Activated T-cell treated with anti-CD3 and anti-CD28 coated beads, Interleukin-2, amount 50 U/mL, for 4 hours (primary cell): Measurements from ENCODE around the gene S1PR4. TPM values are rescaled to one million over a fixed set of nuclear protein-coding genes. Genes with fewer than 3 reads are reported as not detected.
"Not testable (repeated sequence)": the region's sequence is repeated elsewhere in the genome, so short reads cannot be mapped to it uniquely, and the experiment has no call there.

Source experiments
- ATAC-seq, 2 donors: fragments of 200-7000 bp; cut with Tn5 transposase; one replicate each; pipeline ENCODE4 v1.10.0; 2021
- DNase-seq: peaks from one replicate; pipeline ENCODE4 v3.0.0-alpha.2; 2020
- H3K27me3 Mint-ChIP-seq: one replicate; pipeline ENCODE4 v1.8.0; 2021; ENCODE audit warnings: low read depth, mixed read lengths
- H3K36me3 Mint-ChIP-seq: one replicate; pipeline ENCODE4 v1.8.0; 2022; ENCODE audit warnings: mixed read lengths; ENCODE audit not compliant: insufficient read depth
- H3K4me1 Mint-ChIP-seq: one replicate; pipeline ENCODE4 v1.8.0; 2021; ENCODE audit warnings: low read depth, mixed read lengths
- H3K4me3 Mint-ChIP-seq: one replicate; pipeline ENCODE4 v1.8.0; 2021; ENCODE audit warnings: mild to moderate bottlenecking, moderate library complexity, mixed read lengths
- H3K9me3 Mint-ChIP-seq: one replicate; pipeline ENCODE4 v1.8.0; 2021; ENCODE audit warnings: mixed read lengths
- total RNA-seq, 3 donors: library from RNA; stranded (reverse); gene quantifications; one replicate each; pipeline ENCODE4 v1.2.1, GENCODE V29; 2021

S1PR4 gene
- total RNA-seq, 3 donors from 2014 or later = 19.4 to 24.5 (median 23.8) TPM

GRCh38 chr19:3192228-3192635, 13.7 kb downstream of the S1PR4 start:
- H3K4me1 Mint-ChIP-seq = peaks cover 25% of the 10 kb centered on the region

GRCh38 chr19:3192684-3193083, 14.1 kb downstream of the S1PR4 start:
- H3K36me3 Mint-ChIP-seq = peaks cover 16% of the 10 kb centered on the region
- no peak for DNase-seq
- H3K27me3 Mint-ChIP-seq = no peaks in the 10 kb centered on the region

More at GRCh38 chr19:3192228-3192635, 13.7 kb downstream of the S1PR4 start:
- Mint-ChIP-seq H3K27me3 (no peaks in the 10 kb centered on the region), H3K36me3 (peaks cover 16% of the 10 kb centered on the region), H3K9me3 (no peaks in the 10 kb centered on the region), H3K4me3 (no peak overlapping the region)
- ATAC-seq (no peak), DNase-seq (no peak)

GRCh38 chr19:3193256-3194105, 14.9 kb downstream of the S1PR4 start:
- H3K4me3 Mint-ChIP-seq = no peak overlapping the region

More at GRCh38 chr19:3192684-3193083, 14.1 kb downstream of the S1PR4 start:
- ATAC-seq = no peak
- H3K4me1 Mint-ChIP-seq = peaks cover 21% of the 10 kb centered on the region
- H3K9me3 Mint-ChIP-seq = no peaks in the 10 kb centered on the region
- H3K4me3 Mint-ChIP-seq = no peak overlapping the region

GRCh38 chr19:3194106-3195087, 15.8 kb downstream of the S1PR4 start:
- no peak overlapping the region for H3K4me3 Mint-ChIP-seq
- H3K36me3 Mint-ChIP-seq = peaks cover 12% of the 10 kb centered on the region
- DNase-seq (no peak), ATAC-seq (no peak)
- no peaks in the 10 kb centered on the region for H3K27me3 Mint-ChIP-seq
- peaks cover 4% of the 10 kb centered on the region for H3K4me1 Mint-ChIP-seq
- no peaks in the 10 kb centered on the region for H3K9me3 Mint-ChIP-seq

More at GRCh38 chr19:3193256-3194105, 14.9 kb downstream of the S1PR4 start:
- Mint-ChIP-seq H3K9me3 (no peaks in the 10 kb centered on the region), H3K4me1 (peaks cover 13% of the 10 kb centered on the region), H3K36me3 (peaks cover 12% of the 10 kb centered on the region), H3K27me3 (no peaks in the 10 kb centered on the region)
- no peak for DNase-seq
- ATAC-seq = no peak

GRCh38 chr19:3196064-3196932, 17.7 kb downstream of the S1PR4 start:
- H3K9me3 Mint-ChIP-seq = no peaks in the 10 kb centered on the region
- DNase-seq (no peak), ATAC-seq (no peak)
- H3K4me1 Mint-ChIP-seq = no peaks in the 10 kb centered on the region
- no peak overlapping the region for H3K4me3 Mint-ChIP-seq
- peaks cover 8% of the 10 kb centered on the region for H3K36me3 Mint-ChIP-seq
- H3K27me3 Mint-ChIP-seq = no peaks in the 10 kb centered on the region

- no peaks in the 10 kb centered on the region for H3K27me3 Mint-ChIP-seq
- ATAC-seq (no peak), DNase-seq (no peak)
- H3K9me3 Mint-ChIP-seq = no peaks in the 10 kb centered on the region
- peaks cover 8% of the 10 kb centered on the region for H3K36me3 Mint-ChIP-seq
- no peak overlapping the region for H3K4me3 Mint-ChIP-seq
- no peaks in the 10 kb centered on the region for H3K4me1 Mint-ChIP-seq
Observed at GRCh38 chr19:3196933-3197205, 18.3 kb downstream of the S1PR4 start.

- no peak for ATAC-seq
- Mint-ChIP-seq H3K4me1 (no peaks in the 10 kb centered on the region), H3K9me3 (no peaks in the 10 kb centered on the region), H3K4me3 (no peak overlapping the region), H3K36me3 (peaks cover 5% of the 10 kb centered on the region), H3K27me3 (no peaks in the 10 kb centered on the region)
- no peak for DNase-seq
Observed at GRCh38 chr19:3198901-3199700, 20.5 kb downstream of the S1PR4 start.

GRCh38 chr19:3201072-3201700, 22.6 kb downstream of the S1PR4 start:
- H3K4me3 Mint-ChIP-seq = no peak overlapping the region
- no peaks in the 10 kb centered on the region for H3K9me3 Mint-ChIP-seq
- H3K36me3 Mint-ChIP-seq = no peaks in the 10 kb centered on the region
- no peaks in the 10 kb centered on the region for H3K4me1 Mint-ChIP-seq
- ATAC-seq (peak in 1 of 2 donors; percentile 8), DNase-seq (no peak)
- no peaks in the 10 kb centered on the region for H3K27me3 Mint-ChIP-seq

- ATAC-seq (no peak), DNase-seq (no peak)
- no peaks in the 10 kb centered on the region for H3K36me3 Mint-ChIP-seq
- H3K4me1 Mint-ChIP-seq = no peaks in the 10 kb centered on the region
- H3K9me3 Mint-ChIP-seq = no peaks in the 10 kb centered on the region
- H3K27me3 Mint-ChIP-seq = no peaks in the 10 kb centered on the region
- no peak overlapping the region for H3K4me3 Mint-ChIP-seq
Observed at GRCh38 chr19:3201911-3202310, 23.3 kb downstream of the S1PR4 start.

GRCh38 chr19:3202346-3202745, 23.8 kb downstream of the S1PR4 start:
- Mint-ChIP-seq H3K4me3 (no peak overlapping the region), H3K4me1 (no peaks in the 10 kb centered on the region), H3K9me3 (no peaks in the 10 kb centered on the region), H3K27me3 (no peaks in the 10 kb centered on the region), H3K36me3 (no peaks in the 10 kb centered on the region)
- ATAC-seq (no peak), DNase-seq (no peak)

- not testable (repeated sequence) for H3K36me3 Mint-ChIP-seq, H3K4me1 Mint-ChIP-seq
Observed at GRCh38 chr19:3202895-3203294, 24.3 kb downstream of the S1PR4 start.

GRCh38 chr19:3203805-3204645, 25.5 kb downstream of the S1PR4 start:
- H3K9me3 Mint-ChIP-seq = no peaks in the 10 kb centered on the region
- H3K4me1 Mint-ChIP-seq = no peaks in the 10 kb centered on the region
- no peaks in the 10 kb centered on the region for H3K27me3 Mint-ChIP-seq
- peak in 1 of 2 donors; percentile 14 for ATAC-seq
- H3K4me3 Mint-ChIP-seq = no peak overlapping the region
- DNase-seq = no peak
- H3K36me3 Mint-ChIP-seq = peaks cover 2% of the 10 kb centered on the region

More at GRCh38 chr19:3202895-3203294, 24.3 kb downstream of the S1PR4 start:
- not testable (repeated sequence) for H3K4me3 Mint-ChIP-seq, ATAC-seq, DNase-seq, H3K27me3 Mint-ChIP-seq, H3K9me3 Mint-ChIP-seq
